ENCODE measurements around the gene GGTLC2.
"Not testable (repeated sequence)": the region's sequence is repeated elsewhere in the genome, so short reads cannot be mapped to it uniquely, and the experiment has no call there.

GGTLC2 gene

DNA sequence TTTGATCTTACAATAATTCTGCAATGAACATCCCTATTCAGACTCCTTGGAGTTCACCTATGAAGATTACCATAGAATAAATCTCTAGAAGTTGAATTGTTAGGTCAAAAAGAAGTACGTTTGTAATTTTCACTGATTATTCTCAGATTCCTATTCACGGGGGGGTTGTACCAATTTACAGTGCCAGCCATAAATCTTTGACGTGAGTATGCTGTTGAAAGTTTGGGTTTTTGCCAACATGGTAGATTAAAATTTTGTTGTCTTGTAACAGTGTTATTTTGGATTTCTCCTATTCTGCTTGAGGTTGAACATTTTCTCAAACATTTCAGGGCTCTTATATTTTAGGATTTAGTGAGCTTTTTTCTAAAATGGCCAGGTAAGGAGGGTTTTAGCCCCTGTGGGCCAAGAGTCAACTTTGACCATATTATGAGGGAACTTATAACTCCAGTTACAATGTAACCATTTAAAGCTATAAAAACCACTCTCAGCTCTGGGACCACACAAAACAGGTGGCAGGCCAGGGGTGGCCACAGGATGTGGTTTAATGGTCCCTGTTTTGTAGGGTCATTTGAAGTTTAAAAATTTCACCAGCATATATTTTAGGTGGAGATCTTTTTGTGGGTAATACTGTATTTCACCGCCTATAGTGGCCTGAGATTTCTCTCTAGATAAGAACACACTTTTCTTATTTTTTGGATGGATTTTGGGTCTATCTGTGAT is 25.8 kb downstream of the GGTLC2 start:
- no peak for DNase-seq

DNA sequence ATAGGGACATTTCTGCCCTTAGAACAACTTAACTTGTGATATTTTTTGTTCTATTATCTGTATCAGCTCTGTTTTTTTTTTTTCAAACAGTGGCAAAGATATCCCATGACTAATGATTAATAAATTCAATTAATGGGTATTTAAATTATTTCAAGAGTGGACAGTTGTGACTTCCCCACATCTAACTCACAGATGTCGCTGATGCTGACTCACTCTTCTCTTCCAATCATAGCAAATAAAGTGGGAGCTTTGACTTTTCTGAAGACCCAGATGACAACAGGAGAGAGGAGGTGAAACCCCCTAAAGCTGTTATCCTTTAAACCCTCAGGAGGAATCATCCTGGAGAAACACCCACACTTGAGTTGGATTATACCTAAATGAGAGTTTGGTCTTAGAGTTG is 27.1 kb downstream of the GGTLC2 start:
- no peak for DNase-seq

DNA sequence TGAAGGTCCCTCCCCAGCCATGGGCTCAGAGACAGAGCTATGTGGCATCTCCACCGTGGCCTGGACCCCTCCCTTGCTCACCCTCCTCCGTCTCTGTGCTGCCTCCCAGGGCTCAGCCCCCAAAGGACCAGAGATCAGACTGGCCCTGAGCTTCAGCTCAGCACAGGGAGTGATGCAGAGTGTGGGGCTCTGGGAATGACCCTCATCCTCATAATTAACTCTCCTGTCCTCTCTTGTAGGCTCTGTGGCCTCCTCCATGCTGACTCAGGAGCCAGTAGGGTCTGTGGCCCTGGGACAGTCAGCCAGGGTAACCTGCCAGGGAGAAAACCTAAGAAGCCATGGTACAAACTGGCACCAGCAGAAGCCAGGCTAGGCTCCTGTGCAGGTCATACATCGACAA is 28.7 kb downstream of the GGTLC2 start:
- DNase-seq: no peak

DNA sequence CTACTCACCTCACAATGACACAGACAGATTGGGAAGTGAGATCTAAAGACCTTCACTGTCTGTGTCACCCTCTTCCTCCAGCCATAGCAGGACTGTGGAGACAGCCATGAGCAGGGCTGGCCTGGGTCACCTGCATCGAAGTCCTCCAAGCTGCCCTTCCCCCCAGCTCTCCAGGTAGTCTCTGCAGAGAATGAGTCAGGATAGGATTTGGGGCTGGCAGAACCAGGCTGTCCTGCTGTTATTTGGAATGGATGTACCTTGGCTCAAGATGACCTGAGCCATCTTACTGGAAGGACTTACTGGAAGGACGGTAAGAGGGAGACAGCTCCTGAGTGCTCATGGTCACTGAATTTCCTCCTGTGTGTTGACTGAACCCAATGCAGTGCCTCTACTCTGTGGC is 29.2 kb downstream of the GGTLC2 start:
- no peak for DNase-seq

GRCh38 chr22:22674467-22674866 is 30.1 kb downstream of the GGTLC2 start:
- DNase-seq: no peak

GRCh38 chr22:22678970-22679369 is 34.6 kb downstream of the GGTLC2 start:
- DNase-seq: no peak

DNA sequence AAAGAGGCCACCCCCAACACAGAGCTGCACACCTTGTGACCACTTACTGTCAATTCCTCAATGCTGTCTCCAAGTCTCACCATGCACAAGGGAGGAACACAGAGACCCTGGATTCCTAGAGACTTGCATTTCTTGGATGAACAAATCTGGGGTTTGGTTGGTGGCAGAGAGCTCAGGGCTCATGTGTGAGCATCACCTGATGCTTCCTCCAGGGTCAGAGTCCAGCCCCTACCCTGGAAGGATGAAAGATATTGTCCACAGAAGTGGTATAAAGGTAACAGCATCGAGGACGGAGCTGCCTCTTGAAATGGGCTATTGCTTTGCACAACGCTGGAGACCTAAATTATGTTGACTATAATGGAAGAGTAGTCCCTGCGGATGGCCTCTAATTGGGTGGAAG is 36.0 kb downstream of the GGTLC2 start:
- DNase-seq: no peak

- DNase-seq: no peak
Observed at GRCh38 chr22:22681221-22681739, 36.9 kb downstream of the GGTLC2 start.

DNA sequence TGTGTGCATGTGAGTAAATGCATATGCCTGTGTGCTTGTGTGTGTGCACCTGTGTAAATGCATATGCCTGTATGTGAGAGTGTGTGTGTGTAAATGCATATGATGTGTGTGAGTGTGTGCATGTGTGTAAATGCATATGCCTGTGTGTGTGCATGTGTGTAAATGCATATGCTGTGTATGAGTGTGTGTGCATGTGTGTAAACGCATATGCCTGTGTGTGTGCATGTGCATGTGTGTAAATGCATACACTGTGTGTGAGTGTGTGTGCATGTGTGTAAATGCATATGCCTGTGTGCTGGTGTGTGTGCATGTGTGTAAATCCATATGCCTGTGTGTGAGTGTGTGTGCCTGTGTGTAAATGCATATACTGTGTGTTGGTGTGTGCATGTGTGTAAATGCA is 37.8 kb downstream of the GGTLC2 start:
- no peak for DNase-seq

DNA sequence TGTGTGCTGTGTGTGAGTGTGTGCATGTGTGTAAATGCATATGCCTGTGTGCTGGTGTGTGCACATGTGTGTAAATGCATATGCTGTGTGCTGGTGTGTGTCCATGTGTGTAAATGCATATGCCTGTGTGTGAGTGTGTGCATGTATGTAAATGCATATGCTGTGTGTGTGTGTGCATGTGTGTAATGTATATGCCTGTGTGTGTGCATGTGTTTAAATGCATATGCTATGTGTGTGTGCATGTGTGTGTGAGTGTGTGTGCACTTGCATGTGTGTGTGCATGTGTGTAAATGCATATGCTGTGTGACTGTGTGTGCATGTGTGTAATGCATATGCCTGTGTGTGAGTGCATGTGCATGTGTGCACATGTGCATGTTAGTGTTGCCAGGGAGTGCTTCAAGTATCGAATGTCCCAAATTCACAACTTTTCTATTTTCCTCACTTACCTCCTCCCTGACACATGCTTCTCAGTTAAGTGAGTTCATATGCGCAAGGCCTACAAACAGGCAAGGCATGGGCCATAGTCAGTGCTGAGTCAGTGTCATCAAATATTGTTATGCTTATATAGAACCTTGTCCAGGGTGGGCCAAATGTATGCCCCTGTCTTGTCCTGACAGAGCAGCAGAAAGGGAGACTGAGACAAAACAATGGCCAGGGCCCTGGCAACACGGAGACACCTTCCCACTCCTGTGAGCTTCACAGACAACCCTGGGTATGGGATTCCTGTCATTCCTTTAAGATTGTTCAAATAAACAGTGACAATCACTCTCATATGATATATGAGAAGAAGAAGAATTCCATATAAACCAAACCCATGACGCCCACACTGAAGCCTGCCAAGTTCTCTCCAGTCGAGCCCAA is 38.6 kb downstream of the GGTLC2 start:
- no peak for DNase-seq

DNA sequence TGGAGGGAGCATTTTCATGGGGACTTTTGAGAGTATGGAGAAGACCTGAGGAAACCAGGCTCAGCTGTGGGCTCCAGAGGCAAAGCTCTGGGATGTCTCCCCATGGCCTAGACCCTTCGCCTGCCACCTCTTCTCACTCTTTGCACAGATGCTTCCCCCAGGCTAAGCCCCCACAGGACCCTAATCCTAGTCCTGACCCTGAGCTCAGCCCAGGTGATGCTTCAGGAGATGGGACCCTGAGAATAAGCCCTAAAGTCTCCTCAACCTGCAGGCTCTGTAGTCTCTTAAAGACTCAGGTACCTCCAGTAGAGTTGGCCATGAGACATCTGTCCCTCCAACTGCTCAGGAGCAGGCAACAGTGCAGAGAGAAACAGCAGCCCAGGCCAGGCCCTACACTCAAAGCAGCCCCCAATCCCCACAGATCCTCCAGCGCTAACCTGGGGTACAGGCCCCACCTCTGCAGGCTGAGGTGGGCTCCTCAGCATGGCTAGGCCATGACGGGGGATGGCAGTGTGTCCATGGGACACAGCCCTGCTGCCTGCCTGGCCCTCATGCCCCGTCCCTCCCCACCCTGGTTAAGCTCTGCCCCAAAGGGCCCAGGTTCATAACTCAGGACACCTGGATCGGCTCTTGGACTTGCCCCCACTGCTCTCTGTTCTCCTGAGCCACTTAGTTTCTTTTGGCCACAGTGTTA is 39.4 kb downstream of the GGTLC2 start:
- no peak for DNase-seq

DNA sequence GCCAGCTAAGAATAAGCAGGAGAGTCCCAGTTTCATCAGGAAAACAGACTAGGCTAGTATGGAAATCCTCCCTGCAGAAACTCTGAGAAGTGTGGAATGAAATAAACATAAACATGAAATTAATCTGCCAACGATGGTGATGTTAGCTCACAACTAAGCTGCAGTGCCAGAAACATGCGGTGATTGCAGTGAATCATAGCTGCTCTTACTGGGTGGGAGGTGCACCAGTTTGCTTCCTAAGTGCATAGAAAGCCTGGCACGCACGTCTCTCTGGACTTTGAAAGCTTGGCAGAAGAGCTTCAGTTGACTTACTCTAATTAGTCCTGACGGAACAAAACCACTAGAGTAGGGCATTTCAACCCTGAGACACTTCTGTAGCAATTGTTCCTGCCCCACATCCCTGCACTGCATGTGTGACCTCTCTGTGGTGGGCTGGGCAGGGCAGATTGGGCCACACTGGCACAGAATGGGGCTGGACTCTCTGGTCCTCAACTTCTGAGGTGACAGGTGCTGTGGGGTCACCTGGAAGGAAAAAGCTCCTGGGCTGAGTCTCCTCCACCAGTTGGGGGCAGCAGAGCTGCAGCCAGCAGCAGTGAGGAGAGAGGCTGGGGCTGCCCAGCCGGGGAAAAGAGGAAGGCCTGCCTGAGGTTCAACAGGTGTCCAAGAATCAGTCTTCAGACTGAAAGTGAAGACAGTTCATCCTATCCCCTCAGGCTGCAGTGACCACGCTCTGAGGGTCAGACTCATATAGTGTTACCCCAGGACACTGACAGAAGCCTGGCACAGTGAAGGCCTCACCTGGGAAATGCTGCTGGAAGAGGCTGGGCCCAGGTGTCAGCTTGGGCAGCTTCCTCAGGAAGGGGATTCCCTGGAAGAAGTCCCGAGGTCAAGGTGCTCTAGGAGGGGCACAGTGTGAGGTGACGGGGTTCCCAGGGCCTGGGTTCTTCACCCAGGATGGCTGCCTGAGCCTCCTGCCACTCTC is 40.5 kb downstream of the GGTLC2 start:
- DNase-seq: no peak

DNA sequence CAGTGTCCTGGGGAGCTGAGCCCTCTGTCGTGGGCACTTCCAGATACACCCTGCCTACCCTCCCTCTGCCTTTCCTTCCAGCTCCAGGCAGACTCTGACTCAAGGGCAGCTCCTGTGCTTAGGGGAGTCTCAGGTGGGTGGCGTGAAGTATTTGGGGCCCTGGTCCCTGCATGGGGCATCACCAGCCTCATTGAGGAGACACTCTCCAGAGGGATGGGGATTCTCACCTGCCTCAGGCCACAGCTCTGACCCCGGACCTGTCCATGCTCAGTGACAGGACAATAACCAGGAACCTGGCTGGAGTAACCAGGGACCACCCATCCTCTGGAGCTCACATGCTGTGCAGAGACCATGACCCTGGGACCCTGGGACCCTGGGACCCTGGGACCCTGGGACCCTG is 41.2 kb downstream of the GGTLC2 start:
- no peak for DNase-seq

DNA sequence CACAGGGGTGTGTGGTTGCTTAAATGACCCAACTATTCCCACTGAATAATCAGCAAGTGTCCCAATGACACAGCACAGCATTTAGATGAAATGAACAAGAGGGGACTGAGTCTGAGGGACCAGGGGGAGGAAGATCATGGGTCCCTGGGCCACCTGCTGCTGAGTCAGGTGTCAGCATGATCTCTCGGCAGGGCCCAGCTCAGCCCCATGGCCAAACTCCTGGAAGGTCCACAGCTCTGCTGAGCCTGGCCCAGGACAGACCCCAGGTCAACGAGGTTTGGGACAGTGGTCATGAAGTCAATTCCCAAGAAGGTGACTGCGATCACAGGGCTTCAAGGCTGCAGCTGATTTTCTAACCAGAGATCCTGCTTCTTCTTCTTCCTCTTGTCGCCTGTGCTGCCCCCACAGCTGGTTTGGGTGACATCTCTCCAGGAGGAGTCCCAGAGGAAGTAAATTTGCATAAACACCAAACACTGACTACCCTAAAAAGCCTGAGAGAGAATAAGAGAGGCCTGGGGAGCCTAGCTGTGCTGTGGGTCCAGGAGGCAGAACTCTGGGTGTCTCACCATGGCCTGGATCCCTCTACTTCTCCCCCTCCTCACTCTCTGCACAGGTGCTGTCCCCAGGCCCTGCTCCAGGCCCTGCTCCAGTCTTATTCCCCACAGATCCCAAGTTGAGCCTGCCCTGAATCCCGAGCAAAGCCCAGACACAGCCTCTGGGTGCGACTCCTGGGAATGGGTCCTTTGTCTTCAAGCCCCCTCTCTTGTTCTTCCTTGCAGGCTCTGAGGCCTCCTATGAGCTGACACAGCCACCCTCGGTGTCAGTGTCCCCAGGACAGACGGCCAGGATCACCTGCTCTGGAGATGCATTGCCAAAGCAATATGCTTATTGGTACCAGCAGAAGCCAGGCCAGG is 42.0 kb downstream of the GGTLC2 start:
- DNase-seq: not testable (repeated sequence)

GRCh38 chr22:22687638-22688500 is 43.5 kb downstream of the GGTLC2 start:
- DNase-seq: no peak

DNA sequence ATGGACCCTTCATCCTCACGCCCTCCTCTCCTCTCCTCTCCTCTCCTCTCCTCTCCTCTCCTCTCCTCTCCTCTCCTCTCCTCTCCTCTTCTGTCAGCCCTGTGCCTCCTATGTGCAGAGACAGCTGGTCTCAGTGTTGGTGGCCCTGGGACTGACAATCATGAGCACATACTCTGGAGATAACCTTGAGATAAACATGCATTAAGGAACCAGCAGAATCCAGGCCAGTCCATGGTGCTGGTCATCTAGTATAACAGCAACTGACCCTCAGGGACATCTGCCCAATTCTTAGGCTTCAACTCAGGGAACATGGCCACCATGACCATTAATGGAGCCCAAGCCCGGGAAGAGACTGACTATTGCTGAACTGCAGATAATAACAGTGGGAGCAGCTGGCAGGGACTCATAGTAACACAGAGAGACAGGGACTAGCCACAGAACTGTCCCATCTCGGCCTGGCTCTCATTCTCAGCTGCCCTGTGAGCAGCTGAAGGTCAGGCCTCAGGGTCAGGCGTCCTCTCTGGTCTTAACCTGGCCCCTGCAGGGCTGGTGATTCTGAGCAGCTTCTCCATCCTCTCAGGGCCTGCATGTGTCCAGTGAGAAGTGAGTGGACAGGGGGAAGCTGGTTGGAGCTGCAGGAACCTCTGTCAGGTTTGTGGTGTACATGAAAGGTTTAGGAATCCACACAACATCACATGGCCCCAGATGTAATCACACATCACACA is 45.4 kb downstream of the GGTLC2 start:
- no peak for DNase-seq

DNA sequence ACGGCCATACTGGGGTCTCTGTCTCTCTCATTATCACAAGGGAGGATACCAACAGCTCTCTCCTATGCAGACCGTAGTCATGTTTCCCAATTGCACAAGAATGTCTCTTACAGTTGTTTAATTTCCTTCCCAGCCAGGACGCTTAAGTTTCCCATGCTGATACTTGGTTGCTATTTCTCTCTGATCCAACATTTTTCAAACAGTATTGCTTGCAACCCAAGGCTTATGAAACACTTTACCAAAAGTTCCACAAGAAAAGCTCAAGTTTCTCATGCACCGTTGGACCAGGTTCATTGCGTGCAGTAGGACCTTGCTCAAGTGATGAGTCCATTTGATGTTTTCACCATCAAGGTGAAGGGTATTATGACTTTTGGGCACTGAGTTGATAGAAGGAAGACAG is 46.6 kb downstream of the GGTLC2 start:
- no peak for DNase-seq

- DNase-seq: no peak
Observed at GRCh38 chr22:22691716-22692701, 47.6 kb downstream of the GGTLC2 start.
